ENCODE measurements around the gene ZNF19.
A peak's percentile ranks its signal among the peaks of the same experiment; 100 is the strongest.

Gene ZNF19

GRCh38 chr16:71490361-71490760, 1.2 kb upstream of the ZNF19 start:
- DNase-seq (ENCODE audit: low spot score) = no peak

DNA sequence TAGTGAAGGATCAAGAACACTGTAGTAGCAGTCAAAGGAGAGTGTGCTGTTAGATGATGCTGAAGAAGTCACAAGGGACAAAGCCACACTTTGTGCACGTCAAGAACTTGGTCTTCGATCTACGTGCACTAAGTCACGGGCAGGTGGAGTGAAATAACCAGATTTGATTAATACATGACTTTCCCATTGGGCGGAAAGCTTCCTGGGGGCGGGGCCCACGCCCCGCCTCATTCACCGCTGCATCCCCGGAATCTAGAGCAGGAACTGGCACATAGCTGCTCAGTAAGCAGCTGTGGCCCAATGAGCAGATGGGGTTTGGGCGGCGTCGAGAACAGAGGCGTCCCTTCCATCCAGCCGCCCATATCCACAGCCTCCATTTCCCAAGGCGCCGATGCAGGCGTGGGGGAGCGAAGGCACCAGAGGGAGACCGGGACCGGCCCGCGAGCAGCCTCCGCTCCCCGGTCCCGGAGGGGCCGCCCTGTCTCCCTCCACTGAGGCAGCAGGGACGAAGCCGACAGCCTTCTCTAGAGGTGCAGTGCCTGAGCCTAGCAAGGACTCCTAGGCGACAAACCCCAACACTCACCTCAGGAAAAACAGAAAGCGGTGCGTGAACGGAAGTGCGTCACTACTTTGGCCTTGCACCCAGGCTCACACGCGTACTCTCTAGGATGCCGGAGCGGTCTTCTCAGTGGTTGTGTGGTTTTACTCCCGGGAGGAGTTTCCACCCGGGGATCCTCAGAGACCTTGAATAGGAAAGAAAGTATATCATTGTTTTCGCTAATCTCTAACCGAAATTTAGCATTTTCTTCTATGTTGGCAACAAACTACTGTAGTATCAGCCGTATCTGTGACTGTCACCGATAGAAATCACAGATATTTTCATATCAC, 4.9 kb downstream of the ZNF19 start:
- DNase-seq (ENCODE audit: low spot score) = peak; percentile 86

- DNase-seq (ENCODE audit: low spot score) = no peak
Observed at GRCh38 chr16:71482569-71482968, 6.6 kb downstream of the ZNF19 start.

- no peak for DNase-seq (ENCODE audit: low spot score)
Observed at GRCh38 chr16:71480956-71481355, 8.2 kb downstream of the ZNF19 start.

DNA sequence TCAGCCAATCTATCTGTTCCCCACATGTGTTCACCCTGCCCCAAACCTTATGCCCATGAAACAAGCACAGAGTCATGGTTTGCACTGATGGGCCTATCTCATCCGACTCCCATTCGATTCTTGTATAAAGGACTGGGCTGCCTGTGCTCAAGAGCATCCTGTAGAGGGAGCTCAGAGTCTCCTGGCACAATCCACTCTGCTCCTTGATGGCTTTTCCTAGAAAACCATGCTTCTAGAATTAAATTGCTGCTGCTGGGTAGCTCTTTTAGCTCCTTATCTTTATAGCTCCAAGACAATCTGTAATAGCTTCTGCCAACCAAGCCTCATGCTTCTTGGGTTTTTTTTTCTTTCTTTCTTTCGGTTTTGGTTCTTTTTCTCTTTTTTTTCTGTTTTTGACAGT, 9.7 kb downstream of the ZNF19 start:
- peak; percentile 36 for DNase-seq (ENCODE audit: low spot score)

DNA sequence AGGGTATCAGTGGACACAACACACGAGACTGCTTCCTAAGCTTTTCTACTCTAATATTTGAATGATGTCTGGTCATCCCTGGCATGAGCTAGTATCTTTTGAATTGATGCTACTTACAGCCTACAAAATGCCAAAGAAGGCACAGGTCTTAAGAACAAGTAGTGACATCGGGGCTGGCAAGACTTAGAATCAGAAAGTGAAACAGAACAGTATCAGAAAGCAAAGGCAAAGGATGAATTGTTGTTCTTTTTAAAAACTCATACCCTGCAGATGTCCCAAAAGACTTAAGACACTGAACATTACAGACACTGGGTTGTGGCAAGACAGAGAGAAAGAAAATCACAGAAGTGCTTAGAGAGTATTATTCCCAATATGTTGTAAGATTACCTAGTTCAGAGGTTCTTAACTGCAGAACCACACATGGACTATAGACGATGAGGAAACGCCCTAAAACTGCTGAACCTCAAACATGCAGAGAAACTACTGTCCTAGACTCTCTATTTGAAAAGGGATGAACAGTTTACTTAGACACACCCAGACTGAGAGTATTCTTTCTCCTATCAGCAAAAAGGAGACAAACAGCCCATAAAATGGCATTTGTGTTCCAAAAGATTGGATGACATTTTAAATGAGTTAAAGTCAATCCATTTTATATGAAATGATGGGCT, 12.5 kb downstream of the ZNF19 start:
- no peak for DNase-seq (ENCODE audit: low spot score)

DNA sequence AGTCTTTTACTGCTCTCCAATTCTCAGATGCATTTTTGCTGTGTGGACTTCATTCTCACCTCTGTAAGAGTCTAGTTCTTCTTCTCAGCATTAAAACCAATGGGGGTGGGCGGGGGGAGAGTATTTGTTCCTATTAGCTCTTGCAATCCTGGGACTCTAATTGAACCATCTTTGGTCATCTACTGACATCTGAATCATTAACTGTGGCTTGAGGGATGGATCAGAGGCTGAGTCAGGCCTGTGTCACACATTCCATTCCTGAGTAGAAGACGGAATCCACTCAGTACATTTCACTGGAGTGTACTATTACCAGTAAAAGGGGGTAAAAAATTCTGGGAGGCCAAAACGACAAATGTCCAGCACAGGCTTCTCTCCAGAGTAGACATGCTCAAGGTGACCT, 14.3 kb downstream of the ZNF19 start:
- DNase-seq (ENCODE audit: low spot score) = peak; percentile 74

DNA sequence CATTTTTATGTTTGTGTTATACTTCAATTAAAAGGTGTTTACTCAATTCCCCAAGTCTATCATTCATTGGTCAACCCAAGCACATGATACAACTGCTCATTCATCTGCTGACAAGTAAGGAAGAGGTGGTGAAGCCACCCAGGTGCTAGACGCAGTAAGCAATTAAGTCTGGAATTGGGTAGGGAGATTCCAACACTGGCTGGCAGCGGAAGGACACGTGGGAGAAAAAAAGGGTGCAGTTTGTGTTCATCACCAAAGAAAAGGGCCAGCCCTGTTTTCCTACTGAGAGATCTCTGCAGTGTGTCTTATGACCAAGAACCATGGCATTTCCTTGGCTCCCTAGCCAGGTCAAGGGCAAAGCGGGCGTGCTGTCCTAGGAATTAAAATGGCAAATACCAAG, 15.2 kb downstream of the ZNF19 start:
- no peak for DNase-seq (ENCODE audit: low spot score)

GRCh38 chr16:71472931-71473330, 16.2 kb downstream of the ZNF19 start:
- DNase-seq (ENCODE audit: low spot score) = no peak

DNA sequence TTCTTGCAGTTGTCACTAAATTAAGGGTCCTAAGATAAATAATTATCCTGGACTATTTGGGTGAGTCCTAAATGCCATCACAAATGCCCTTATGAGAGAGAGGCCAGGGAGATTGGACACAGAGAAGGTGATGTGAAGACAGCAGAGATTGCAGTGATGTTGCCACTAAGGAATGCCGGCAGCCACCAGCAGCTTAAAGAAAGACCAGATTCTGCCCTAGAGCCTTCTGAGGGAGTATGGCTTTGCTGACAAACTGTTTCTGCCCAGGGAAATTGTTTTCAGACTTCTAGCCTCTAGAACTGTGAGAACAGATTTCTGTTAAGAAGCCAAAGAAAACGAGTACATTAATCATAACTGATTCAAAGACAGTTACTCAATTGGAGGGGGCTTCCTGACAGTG, 17.1 kb downstream of the ZNF19 start:
- no peak for DNase-seq (ENCODE audit: low spot score)

DNA sequence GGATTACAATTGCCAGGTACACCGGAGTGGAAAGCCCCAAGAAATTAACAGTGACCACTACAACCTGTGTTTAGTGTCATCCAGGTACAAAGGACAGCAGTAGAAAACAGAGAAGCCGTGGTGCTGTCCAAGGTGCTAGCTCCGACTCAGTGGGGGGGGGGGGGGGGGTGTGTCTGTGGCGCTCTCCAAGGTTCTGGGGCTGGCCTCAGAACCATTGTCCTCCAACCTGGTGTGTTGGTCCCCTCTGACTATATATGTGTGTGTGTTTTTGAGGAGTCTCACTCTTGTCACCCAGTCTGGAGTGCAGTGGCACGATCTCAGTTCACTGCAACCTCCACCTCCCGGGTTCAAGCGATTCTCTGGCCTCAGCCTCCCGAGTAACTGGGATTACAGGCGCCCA, 21.3 kb downstream of the ZNF19 start:
- peak; percentile 37 for DNase-seq (ENCODE audit: low spot score)

- DNase-seq (ENCODE audit: low spot score) = no peak
Observed at GRCh38 chr16:71464231-71464630, 24.9 kb downstream of the ZNF19 start.

- DNase-seq (ENCODE audit: low spot score) = peak; percentile 92
Observed at GRCh38 chr16:71461686-71462648, 27.2 kb downstream of the ZNF19 start, which contains the start of gene ZNF23. Gene ZNF23 (minus strand): TSS chr16:71462247. CDS start chr16:71456796, 5,451 bp downstream.

GRCh38 chr16:71460941-71461340, 28.2 kb downstream of the ZNF19 start:
- DNase-seq (ENCODE audit: low spot score) = no peak

DNA sequence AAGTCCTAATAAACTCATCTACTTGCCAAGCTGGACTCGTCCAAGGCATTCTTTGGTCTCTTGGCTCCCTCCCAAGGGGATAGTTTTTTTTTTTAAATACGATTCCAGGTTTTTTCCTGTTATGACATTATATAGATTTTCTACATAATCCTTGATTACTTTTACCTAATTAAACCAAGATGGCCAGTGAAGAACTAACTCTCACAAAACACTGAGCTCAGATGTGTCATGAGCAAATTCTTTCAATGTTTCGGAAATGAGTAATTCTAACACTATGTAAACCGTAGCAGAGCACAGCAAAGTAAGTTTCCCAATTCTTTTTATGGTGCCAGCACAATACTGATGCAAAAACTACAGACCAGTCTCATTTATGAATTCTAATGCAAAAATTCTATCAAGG, 28.9 kb downstream of the ZNF19 start:
- peak; percentile 72 for DNase-seq (ENCODE audit: low spot score)

DNA sequence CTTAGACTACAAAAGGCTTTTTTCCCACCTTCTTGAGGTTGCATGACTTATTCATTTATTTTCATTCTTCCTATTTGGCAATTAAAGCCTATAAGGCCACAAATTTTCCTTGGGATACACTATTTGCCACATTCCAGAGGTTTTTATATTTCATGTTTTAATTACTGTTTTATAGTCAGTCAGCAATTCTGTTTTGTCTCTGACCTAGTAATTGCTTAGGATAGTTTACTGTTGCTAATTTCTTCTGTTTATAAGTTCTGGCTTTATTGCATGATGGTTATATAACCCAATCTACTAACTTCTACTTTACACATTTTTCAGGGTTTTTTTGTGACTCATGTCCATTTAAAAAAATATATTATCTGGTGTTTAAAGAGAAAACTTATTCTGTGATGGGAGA, 29.6 kb downstream of the ZNF19 start:
- no peak for DNase-seq (ENCODE audit: low spot score)

DNA sequence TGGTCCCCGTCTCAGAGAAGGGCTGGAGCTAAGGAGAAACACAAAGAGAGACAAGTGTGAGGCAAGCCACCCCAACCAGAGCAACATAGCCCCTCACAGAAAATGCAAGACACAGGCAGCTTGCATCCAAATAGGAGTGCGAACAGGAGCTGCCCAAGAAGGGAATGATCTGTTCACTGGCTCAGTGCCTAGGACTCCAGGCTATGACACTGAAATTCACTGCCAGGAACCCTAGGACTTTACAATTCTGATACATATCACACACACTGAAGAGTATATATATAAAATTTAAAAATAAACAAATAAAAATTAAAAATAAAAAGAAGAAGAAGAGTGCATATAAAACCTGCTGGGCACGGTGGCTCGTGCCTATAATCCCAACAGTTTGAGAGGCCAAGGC, 32.3 kb downstream of the ZNF19 start:
- DNase-seq (ENCODE audit: low spot score) = no peak

DNA sequence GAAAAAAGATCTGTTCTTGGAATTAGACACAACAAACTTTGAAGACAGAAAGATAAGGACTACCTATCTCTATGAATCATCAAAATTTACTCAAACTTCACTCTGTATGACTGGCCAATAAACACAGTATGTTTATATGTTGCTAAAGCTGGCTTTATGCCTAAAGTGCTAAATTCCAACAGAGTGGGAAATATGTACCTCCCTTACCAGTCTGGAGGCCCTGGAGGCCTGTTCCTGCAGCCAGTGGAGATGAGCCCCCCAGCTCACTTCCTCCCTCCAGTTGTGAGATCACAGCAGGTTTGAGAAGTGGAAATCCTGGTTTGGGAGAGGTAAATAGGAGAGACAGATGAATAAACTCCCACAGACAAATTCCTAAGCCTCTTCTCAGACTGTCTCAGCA, 36.1 kb downstream of the ZNF19 start:
- DNase-seq (ENCODE audit: low spot score) = no peak

DNA sequence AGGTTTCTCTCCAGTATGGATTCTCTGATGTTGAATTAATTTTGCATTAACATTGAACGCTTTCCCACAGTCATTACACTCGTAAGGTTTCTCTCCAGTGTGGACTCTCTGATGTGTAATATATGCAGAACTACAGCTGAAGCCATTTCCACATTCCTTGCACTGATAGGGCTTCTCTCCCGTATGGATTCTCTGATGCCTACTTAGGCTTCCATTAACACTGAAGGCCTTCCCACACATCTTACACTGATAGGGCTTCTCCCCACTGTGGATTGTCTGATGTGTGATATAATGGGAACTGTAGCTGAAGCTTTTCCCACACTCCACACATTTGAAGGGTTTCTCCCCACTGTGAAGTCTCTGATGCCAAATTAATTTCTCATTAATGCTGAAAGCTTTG, 40.1 kb downstream of the ZNF19 start:
- DNase-seq (ENCODE audit: low spot score) = no peak

- no peak for DNase-seq (ENCODE audit: low spot score)
Observed at GRCh38 chr16:71448274-71448866, 40.8 kb downstream of the ZNF19 start.

GRCh38 chr16:71443714-71444113, 45.4 kb downstream of the ZNF19 start:
- DNase-seq (ENCODE audit: low spot score) = no peak

DNA sequence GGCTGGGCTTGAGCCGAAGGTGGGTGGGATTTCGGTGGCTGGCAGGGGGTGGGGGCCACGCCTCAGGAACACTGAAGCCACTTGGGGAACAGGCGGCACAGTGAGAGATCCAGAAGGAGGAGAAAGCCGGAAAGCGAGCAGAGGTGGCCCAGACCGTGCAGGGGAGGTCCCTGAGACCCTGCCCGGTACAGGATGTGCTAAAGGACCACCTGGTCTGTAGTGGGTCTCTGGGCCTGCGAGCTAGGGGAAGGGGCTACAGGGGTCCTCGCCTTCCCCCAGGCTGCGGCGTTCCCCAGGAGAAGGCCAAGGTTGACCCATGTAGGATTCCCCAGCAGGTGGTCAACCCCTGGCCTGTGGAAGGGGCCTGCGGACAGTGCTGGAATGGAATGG, 47.1 kb downstream of the ZNF19 start, which contains the start of gene TLE7:
TLE7 (minus strand) TSS at position 4 of the 390 bp plus-strand sequence. CDS start 8,730 bp downstream, outside the sequence.
- DNase-seq (ENCODE audit: low spot score) = no peak

Data from hepatic stellate cell (primary cell).